Testis (tissue), 2 donors: Measurements from ENCODE around the gene DPP10.

Experiments
- POLR2A ChIP-seq: fragments of 450-650 bp; IDR thresholded peaks from one replicate; pipeline ENCODE4 v1.6.1; 2017; ENCODE audit warnings: antibody characterized with exemption, mild to moderate bottlenecking, moderate library complexity
- TF ChIP-seq, protein P1 (sequence below), 3 experiments: fragments of 450-650 bp in 2 of 3; fragments of 200-600 bp in 1 of 3; sonication (generic) in 1 of 3; IDR thresholded peaks; one replicate each; pipeline ENCODE4 v1.5.1; 2016 to 2019; ENCODE audit warnings: antibody characterized with exemption in 3 of 3, mild to moderate bottlenecking in 2 of 3, moderate library complexity in 1 of 3

DNA sequence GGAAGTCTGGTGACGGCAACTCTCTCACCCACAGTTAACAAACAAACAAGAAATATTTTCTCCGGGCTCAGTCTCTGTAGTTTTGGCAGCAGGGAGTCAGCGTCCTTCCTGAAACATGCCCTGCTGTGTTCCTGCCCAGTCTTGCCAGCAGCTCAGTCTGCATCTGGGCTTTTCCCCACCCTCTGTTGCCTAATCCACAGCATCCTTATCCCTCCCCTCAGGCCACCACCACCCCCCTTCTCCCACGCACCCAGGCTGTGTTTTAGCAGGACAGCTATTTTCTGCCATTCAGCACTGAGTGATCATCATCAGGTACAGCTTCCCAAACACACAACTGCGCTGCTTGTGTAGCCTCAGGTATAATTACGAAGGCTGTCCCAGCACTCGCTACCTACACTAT is 168.2 kb downstream of the DPP10 start:
- TF ChIP-seq, protein P1, sequence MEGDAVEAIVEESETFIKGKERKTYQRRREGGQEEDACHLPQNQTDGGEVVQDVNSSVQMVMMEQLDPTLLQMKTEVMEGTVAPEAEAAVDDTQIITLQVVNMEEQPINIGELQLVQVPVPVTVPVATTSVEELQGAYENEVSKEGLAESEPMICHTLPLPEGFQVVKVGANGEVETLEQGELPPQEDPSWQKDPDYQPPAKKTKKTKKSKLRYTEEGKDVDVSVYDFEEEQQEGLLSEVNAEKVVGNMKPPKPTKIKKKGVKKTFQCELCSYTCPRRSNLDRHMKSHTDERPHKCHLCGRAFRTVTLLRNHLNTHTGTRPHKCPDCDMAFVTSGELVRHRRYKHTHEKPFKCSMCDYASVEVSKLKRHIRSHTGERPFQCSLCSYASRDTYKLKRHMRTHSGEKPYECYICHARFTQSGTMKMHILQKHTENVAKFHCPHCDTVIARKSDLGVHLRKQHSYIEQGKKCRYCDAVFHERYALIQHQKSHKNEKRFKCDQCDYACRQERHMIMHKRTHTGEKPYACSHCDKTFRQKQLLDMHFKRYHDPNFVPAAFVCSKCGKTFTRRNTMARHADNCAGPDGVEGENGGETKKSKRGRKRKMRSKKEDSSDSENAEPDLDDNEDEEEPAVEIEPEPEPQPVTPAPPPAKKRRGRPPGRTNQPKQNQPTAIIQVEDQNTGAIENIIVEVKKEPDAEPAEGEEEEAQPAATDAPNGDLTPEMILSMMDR (IDR thresholded peaks at IDR 0.05): no peak
- TF ChIP-seq POLR2A: no peak
